RPMI7951 (cell line): ENCODE results near the gene GGTLC2. TPM values are rescaled to one million over a fixed set of nuclear protein-coding genes. Genes with fewer than 3 reads are reported as not detected.

Source experiments
- DNase-seq: peaks from one replicate; pipeline ENCODE4 v3.0.0-alpha.2; 2012; ENCODE audit warnings: low read depth
- total RNA-seq: library from RNA; depleted of rRNA; stranded (reverse); fragments of >200 nt; shearing (Covaris generic); gene quantifications from 2 replicates; pipeline ENCODE4 v1.2.3, GENCODE V29; 2014; rRNA removed

Gene GGTLC2
- total RNA-seq, 1 experiment from 2014 or later = not detected

DNA sequence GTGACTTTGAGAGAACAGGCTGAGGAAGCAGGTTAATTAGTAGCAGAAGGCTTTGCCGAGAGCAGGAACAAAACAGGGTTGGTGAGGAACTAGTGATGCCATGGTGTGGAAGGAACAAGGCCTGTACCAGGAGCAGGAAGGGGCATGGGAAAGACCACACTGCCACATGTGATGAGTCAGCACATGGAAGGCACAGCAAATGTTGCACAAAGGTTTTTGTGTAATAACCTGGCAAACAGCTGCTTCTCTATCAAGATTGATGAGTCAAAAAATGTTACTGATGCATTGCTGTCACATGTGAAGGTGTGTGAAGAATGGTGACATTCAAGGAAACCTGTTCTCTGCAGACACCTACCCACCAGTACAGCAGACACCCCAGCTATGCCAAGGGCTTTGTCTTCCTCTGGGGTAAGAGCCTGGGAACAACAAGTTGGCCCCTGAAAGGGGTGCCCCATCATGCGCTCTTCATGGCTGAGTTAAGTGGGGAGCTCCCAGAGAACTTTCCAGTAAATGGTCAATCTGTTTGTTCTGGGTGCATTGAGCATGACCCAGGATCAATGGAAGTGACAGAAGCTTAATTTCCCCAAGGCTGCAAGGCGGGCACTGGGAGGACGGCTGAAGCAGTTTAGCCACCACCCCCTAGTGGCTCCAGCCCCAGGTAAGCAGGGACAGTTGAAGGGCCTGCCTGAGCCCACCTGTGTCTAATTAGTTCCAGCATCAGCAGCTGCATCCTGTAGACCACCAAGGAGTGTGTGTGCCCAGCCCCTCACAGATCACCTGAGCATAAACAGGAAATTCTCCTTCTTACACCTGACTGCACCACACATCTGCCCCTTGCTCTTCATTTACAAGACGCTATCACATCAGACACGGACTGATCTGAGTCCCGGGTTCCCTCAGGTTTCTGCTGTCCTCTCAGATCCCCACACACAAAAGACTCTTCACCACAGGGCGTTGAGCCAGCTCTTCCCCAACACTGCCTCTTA is 47.6 kb downstream of the GGTLC2 start:
- no peak for DNase-seq

DNA sequence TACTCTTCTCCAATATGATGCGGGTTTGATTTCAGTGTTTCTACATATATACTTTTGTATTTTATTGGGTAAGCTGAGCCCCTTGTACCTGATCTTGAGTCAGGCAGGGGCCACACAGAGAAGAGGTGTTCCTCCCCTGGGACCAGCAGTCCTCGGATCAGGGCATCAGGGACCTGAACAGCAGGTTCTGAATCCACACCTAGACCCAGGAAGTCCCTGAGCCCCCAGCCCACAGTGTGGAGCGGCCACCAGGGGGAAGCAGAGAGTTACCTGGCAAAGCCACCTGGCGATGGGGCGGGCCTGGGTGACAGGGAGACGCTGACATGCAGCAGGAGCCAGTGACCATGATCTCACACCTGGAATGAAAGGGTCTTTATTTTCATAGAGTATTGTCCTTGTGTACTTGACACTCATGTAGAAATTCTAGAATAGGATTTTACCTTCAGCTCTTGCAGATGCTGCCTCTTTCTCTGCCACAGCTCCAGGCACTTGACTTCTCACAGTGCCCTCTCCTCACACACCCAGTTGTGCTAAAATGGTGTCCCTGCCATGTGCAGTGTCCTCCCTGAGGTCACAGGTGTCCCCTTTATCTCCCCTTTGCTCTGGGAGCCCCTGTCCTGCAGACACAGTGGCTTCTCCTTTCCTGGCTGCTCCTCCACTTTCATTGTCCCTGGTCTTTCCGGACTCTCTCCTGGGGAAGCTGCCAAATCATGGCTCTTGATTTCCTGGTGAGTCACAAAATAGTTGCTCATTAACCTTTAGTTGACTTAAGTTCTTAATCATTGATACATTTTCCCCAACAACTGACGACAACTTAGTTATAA is 48.5 kb downstream of the GGTLC2 start:
- peak; percentile 43 for DNase-seq

DNA sequence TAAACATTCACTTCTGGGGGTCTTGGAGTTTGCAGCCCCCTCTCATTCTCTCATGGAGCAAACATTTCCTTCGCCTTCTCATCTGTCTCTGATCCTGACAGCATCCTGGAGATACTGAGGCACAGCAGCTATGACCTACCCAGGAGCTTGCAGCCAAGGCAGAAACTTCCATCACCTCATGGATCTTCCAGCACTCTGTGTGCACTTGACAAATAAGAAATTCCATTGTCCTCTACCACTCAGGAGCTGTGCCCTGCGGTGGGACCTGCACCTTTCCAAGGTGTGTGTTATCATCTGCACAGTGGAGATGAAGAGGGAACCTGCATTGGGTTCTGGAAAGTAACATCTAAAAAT is 49.1 kb downstream of the GGTLC2 start:
- DNase-seq = no peak

DNA sequence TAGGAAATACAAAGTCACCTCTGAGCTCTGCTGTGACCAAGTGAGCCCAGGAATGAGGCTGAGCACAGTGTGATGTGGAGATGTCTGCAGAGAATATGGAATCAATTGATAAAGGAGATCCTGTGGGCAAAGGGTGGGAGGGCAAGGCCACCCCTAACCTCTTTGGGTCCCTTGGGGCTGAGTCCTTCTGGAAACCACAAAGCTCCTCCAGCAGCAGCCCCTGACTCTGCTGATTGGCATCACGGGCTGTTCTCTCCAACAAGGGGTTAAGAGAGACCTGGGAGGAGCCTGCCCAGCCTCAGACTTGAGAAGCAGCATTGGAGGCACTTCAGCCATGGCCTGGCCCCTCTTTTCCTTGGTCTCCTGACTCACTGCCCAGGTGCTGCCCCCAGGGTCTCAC is 49.7 kb downstream of the GGTLC2 start:
- DNase-seq = no peak

DNA sequence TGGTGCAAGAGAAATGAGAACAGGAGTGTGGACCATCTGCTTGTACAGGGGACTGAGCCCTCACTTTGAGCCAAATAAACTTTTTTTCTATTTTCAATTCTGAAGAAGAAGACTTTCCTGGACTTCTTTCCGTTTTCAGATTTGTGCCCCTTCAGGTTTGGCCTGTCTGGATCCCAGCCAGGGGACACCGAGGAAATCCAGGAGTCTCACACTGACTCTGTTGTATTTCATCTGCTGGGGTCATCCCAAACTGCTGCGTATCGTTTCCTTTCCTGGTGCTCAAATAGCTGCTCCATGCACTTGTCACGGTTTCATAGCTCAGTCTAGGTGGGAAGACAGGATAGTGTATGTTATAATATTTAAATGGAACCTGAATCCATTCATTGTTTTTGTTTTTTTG is 51.7 kb downstream of the GGTLC2 start:
- DNase-seq = no peak

Other genes with a start within 250 kb of the GGTLC2 start
- 0.59 and 0.96 TPM in 2 replicates for gene ZNF280B, start 135.9 kb upstream of the GGTLC2 start, total RNA-seq
- 0.59 and 0.96 TPM in 2 replicates for gene ZNF280A, start 124.3 kb upstream of the GGTLC2 start, total RNA-seq
- 62.6 and 73.1 TPM in 2 replicates for gene PRAME, start 85.3 kb upstream of the GGTLC2 start, total RNA-seq
- not detected in 2 replicates for gene IGLL5, start 243.2 kb downstream of the GGTLC2 start, total RNA-seq